Mammary epithelial cell (primary cell): ENCODE data around the gene GGA2.

Experiments used
- EZH2 ChIP-seq: IDR thresholded peaks from 2 replicates; pipeline ENCODE4 v1.6.1; 2012; ENCODE audit warnings: low read length, inconsistent platforms, borderline replicate concordance
- TF ChIP-seq, protein P1 (sequence below), 2 donors: IDR thresholded peaks in 1 of 2; conservative IDR thresholded peaks in 1 of 2; 2 replicates each; pipeline ENCODE4 v1.5.1; 2011 to 2012; ENCODE audit warnings: inconsistent platforms in 2 of 2, low read length in 2 of 2, mild to moderate bottlenecking in 2 of 2, control low read depth in 1 of 2, low read depth in 1 of 2; ENCODE audit not compliant: insufficient read depth in 1 of 2; ENCODE audit errors: extremely low read depth in 1 of 2

DNA sequence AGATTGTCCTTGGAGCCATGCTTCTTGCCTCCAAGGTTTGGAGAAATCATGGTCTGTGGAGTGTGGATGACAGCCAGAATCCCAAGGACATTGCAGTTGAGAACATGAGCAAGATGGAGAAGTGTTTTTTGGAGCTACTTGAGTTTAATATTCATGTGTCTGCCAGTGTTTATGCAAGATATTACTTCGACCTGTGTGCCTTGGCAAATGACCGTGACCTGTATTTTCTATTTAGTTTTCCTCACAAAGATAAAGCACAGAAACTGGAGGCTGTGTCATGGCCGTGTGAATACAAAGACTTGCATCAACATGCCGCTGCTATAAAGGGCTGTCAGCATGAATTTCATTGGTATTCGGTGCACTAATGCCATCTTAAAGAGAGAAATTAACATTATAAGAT is 9.0 kb downstream of the GGA2 start:
- TF ChIP-seq, protein P1, sequence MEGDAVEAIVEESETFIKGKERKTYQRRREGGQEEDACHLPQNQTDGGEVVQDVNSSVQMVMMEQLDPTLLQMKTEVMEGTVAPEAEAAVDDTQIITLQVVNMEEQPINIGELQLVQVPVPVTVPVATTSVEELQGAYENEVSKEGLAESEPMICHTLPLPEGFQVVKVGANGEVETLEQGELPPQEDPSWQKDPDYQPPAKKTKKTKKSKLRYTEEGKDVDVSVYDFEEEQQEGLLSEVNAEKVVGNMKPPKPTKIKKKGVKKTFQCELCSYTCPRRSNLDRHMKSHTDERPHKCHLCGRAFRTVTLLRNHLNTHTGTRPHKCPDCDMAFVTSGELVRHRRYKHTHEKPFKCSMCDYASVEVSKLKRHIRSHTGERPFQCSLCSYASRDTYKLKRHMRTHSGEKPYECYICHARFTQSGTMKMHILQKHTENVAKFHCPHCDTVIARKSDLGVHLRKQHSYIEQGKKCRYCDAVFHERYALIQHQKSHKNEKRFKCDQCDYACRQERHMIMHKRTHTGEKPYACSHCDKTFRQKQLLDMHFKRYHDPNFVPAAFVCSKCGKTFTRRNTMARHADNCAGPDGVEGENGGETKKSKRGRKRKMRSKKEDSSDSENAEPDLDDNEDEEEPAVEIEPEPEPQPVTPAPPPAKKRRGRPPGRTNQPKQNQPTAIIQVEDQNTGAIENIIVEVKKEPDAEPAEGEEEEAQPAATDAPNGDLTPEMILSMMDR (conservative IDR thresholded peaks at IDR 0.05 in 1 of 2, IDR thresholded peaks at IDR 0.05 in 1 of 2; ENCODE audit: extremely low read depth in 1 of 2, insufficient read depth in 1 of 2, low read depth in 1 of 2, low read length in 2 of 2), result no peak
- no peak for TF ChIP-seq EZH2
